Dendritic cell treated with granulocyte-macrophage colony-stimulating factor and Interleukin-4, amounts not matched to agents 40 ng/mL and 50 ng/mL, for 4 days (primary cell): Measurements from ENCODE around the gene DMD.
"Not testable (repeated sequence)": the region's sequence is repeated elsewhere in the genome, so short reads cannot be mapped to it uniquely, and the experiment has no call there.

Experiments
- H3K27ac Mint-ChIP-seq: one replicate; pipeline ENCODE4 v1.8.0; 2022; ENCODE audit warnings: mild to moderate bottlenecking, mixed read lengths
- H3K27me3 Mint-ChIP-seq: one replicate; pipeline ENCODE4 v1.8.0; 2022; ENCODE audit warnings: mild to moderate bottlenecking, mixed read lengths
- H3K36me3 Mint-ChIP-seq: one replicate; pipeline ENCODE4 v1.8.0; 2022; ENCODE audit warnings: low read depth, mixed read lengths
- H3K4me1 Mint-ChIP-seq: one replicate; pipeline ENCODE4 v1.8.0; 2022; ENCODE audit warnings: low read depth, mixed read lengths
- H3K4me3 Mint-ChIP-seq: one replicate; pipeline ENCODE4 v1.8.0; 2022; ENCODE audit warnings: mild to moderate bottlenecking, moderate library complexity, mixed read lengths
- H3K9me3 Mint-ChIP-seq: one replicate; pipeline ENCODE4 v1.8.0; 2022; ENCODE audit warnings: mixed read lengths
- intact Hi-C: fragments of 100-400 bp; cut with micrococcal nuclease; formaldehyde crosslinking; loops from one replicate; pipeline ENCODE4 v1.15.0; 2022

Gene DMD

DNA sequence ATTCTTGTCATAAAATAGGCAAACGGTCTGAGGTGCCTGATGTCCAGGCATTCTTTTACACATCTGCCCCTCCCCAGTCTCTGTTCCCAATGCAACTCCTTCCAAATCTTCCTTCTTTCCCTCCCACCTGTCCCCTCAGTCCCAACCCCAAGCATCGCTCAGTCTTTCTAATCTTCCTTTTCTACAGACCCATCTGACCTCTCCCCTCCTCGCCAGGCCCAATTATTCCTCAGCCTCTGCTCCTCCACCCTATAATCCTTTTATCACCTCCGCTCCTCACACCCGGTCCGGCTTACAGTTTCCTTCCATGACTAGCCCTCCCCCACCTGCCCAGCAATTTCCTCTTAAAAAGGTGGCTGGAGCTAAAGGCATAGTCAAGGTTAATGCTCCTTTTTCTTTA is 1832.4 kb downstream of the DMD start:
- H3K4me3 Mint-ChIP-seq, H3K9me3 Mint-ChIP-seq, H3K4me1 Mint-ChIP-seq, H3K36me3 Mint-ChIP-seq, intact Hi-C loops, H3K27me3 Mint-ChIP-seq, H3K27ac Mint-ChIP-seq: not testable (repeated sequence)

DNA sequence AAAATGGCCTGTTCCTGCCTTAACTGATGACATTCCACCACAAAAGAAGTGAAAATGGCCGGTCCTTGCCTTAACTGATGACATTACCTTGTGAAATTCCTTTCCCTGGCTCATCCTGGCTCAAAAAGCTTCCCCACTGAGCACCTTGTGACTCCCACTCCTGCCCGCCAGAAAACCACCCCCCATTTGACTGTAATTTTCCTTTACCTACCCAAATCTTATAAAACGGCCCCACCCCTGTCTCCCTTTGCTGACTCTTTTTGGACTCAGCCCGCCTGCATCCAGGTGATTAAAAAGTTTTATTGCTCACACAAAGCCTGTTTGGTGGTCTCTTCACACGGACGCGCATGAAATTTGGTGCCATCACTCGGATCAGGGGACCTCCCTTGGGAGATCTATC is 1833.5 kb downstream of the DMD start:
- H3K9me3 Mint-ChIP-seq, intact Hi-C loops, H3K4me1 Mint-ChIP-seq, H3K27me3 Mint-ChIP-seq, H3K27ac Mint-ChIP-seq, H3K4me3 Mint-ChIP-seq, H3K36me3 Mint-ChIP-seq: not testable (repeated sequence)

- H3K27ac Mint-ChIP-seq = no peak overlapping the region
These were observed 1834.8 kb downstream of the DMD start for GRCh38 chrX:31376408-31377022.

DNA sequence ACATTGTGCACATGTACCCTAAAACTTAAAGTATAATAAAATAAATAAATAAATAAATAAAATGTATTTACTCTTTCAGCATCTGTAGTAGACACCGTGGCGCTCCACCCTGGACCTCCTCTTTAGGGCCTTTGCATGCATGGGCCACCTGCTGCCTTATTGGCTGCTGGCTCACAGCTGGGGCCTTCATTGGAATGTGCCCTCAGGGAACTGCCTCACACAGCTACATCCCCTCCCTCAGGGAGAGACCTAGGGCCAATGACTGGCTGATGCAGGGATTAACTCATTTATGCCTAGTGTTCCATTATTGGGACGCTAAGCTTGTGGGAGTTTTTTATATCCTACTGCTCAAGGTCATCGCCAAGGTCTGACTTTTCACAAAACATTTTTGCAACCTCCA is 1836.6 kb downstream of the DMD start:
- intact Hi-C loops = no loop called here
- H3K36me3 Mint-ChIP-seq = no peaks in the 10 kb centered on the region

More at GRCh38 chrX:31376408-31377022, 1834.8 kb downstream of the DMD start:
- Mint-ChIP-seq H3K4me3 (no peak overlapping the region), H3K27me3 (no peaks in the 10 kb centered on the region), H3K4me1 (no peaks in the 10 kb centered on the region), H3K36me3 (no peaks in the 10 kb centered on the region), H3K9me3 (no peaks in the 10 kb centered on the region)
- intact Hi-C loops = no loop called here

GRCh38 chrX:31371956-31372355 is 1839.4 kb downstream of the DMD start:
- intact Hi-C loops = no loop called here
- no peak overlapping the region for H3K4me3 Mint-ChIP-seq
- H3K9me3 Mint-ChIP-seq = no peaks in the 10 kb centered on the region
- H3K27ac Mint-ChIP-seq = no peak overlapping the region
- H3K36me3 Mint-ChIP-seq = no peaks in the 10 kb centered on the region
- no peaks in the 10 kb centered on the region for H3K27me3 Mint-ChIP-seq
- H3K4me1 Mint-ChIP-seq = no peaks in the 10 kb centered on the region

More for the DNA sequence above, 1836.6 kb downstream of the DMD start:
- Mint-ChIP-seq H3K27me3 (no peaks in the 10 kb centered on the region), H3K27ac (no peak overlapping the region), H3K9me3 (no peaks in the 10 kb centered on the region), H3K4me1 (no peaks in the 10 kb centered on the region), H3K4me3 (no peak overlapping the region)

- no peak overlapping the region for H3K4me3 Mint-ChIP-seq
- no peaks in the 10 kb centered on the region for H3K9me3 Mint-ChIP-seq
- H3K27ac Mint-ChIP-seq = no peak overlapping the region
- no peaks in the 10 kb centered on the region for H3K36me3 Mint-ChIP-seq
- intact Hi-C loops = no loop called here
- no peaks in the 10 kb centered on the region for H3K27me3 Mint-ChIP-seq
- H3K4me1 Mint-ChIP-seq = no peaks in the 10 kb centered on the region
These were observed 1843.5 kb downstream of the DMD start for GRCh38 chrX:31367816-31368215.

GRCh38 chrX:31366041-31366440 is 1845.3 kb downstream of the DMD start:
- no peak overlapping the region for H3K4me3 Mint-ChIP-seq
- H3K27me3 Mint-ChIP-seq = no peaks in the 10 kb centered on the region
- intact Hi-C loops = no loop called here
- no peaks in the 10 kb centered on the region for H3K4me1 Mint-ChIP-seq
- no peaks in the 10 kb centered on the region for H3K9me3 Mint-ChIP-seq
- no peak overlapping the region for H3K27ac Mint-ChIP-seq
- no peaks in the 10 kb centered on the region for H3K36me3 Mint-ChIP-seq

DNA sequence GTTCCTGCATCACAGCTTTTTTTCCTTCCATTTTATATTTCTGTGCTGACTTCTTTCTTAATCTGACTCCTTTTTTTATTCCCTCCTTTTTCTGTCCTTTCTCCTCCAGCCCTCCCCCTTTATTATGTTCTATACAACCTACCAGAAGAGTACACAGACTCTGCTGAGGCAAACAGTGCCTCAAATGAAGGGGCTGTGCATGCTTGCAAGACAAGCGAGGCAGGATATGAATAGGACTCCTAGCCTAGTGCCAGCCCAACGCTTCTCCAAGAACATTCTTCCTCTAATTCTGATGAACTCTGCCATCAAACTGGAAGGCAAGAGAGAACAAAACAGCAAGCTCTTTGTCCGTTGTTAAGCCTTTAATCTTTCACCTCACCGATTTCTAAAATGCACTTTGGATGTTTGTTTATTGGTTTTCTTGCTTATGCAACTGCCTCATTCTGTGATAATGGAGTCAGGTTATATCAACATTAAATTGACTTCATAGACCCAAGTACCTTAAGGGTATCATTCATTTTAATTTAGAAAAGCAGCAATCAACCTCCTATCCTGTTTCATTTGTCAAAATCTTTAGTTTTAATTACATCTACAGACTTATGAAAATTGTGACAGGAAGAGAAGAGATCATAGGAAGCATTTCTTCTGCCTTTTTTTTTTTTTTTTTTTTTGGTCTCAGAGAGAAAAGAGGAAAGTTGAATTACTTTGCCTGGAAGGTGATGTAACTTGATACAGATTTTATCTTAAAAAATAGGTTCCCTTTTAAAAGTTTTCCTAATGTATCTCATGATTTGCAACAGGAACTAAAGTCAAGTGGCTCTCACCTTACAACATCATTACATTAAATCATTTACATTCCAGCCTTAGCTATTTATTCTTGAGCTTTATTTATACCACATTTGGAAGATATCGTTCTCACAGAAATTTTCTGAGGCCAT is 1854.8 kb downstream of the DMD start:
- H3K27ac Mint-ChIP-seq = no peak overlapping the region
- H3K27me3 Mint-ChIP-seq = peaks cover 1% of the 10 kb centered on the region
- no peaks in the 10 kb centered on the region for H3K4me1 Mint-ChIP-seq
- H3K4me3 Mint-ChIP-seq = no peak overlapping the region
- H3K36me3 Mint-ChIP-seq = no peaks in the 10 kb centered on the region
- no peaks in the 10 kb centered on the region for H3K9me3 Mint-ChIP-seq
- intact Hi-C loops = no loop called here

GRCh38 chrX:31355206-31355955 is 1856.0 kb downstream of the DMD start:
- no peak overlapping the region for H3K27ac Mint-ChIP-seq
- H3K27me3 Mint-ChIP-seq = peaks cover 1% of the 10 kb centered on the region
- H3K4me3 Mint-ChIP-seq = no peak overlapping the region
- no peaks in the 10 kb centered on the region for H3K4me1 Mint-ChIP-seq
- no peaks in the 10 kb centered on the region for H3K36me3 Mint-ChIP-seq
- no peaks in the 10 kb centered on the region for H3K9me3 Mint-ChIP-seq
- intact Hi-C loops = no loop called here

DNA sequence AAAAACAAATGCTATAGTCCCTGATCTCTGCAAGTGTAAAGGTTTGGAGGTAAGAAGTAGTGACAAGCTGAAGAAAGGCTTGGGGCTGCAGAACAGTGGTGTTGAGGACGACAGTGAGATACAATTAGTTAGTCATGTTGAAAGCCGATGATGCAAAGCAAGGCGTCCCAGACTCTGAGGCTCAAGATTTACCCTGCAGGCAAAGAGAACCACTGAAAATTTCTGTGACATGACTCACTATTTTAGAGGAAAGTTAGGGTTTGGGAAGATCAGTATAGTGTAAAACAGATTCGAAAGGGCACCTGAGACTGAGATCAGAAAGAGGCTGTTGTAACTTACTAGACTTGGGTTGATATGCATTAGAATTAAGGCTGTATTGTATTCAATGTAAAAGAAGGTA is 1858.3 kb downstream of the DMD start:
- intact Hi-C loops = no loop called here
- no peak overlapping the region for H3K27ac Mint-ChIP-seq
- peaks cover 1% of the 10 kb centered on the region for H3K27me3 Mint-ChIP-seq
- no peaks in the 10 kb centered on the region for H3K9me3 Mint-ChIP-seq
- no peaks in the 10 kb centered on the region for H3K36me3 Mint-ChIP-seq
- H3K4me1 Mint-ChIP-seq = no peaks in the 10 kb centered on the region
- H3K4me3 Mint-ChIP-seq = no peak overlapping the region

GRCh38 chrX:31350808-31351074 is 1860.6 kb downstream of the DMD start:
- intact Hi-C loops = no loop called here
- no peaks in the 10 kb centered on the region for H3K36me3 Mint-ChIP-seq
- no peak overlapping the region for H3K27ac Mint-ChIP-seq
- H3K4me1 Mint-ChIP-seq = no peaks in the 10 kb centered on the region
- H3K4me3 Mint-ChIP-seq = no peak overlapping the region
- peaks cover 1% of the 10 kb centered on the region for H3K27me3 Mint-ChIP-seq
- H3K9me3 Mint-ChIP-seq = no peaks in the 10 kb centered on the region

DNA sequence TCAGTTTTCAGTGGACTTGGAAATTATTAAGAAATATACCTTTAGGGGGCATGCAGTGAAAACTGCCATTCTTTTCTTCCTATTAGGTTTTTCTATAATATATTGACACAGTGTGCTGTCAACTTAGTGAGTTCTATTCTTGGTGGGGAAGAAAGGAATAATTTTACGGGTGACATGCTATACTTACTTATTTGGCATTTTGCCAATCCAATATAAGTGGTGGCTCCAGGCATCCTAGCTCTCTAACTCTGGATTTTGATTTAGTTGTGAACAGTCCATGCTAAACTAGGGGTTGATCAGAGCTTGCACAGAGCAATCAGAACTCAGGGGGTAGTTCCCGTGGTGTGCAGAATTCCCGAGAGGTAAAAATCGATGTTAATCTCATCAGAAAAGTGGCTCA is 1861.8 kb downstream of the DMD start:
- Mint-ChIP-seq H3K4me1 (no peaks in the 10 kb centered on the region), H3K27me3 (peaks cover 1% of the 10 kb centered on the region), H3K36me3 (no peaks in the 10 kb centered on the region), H3K4me3 (no peak overlapping the region), H3K27ac (no peak overlapping the region), H3K9me3 (no peaks in the 10 kb centered on the region)
- intact Hi-C loops = no loop called here

GRCh38 chrX:31340587-31340986 is 1870.8 kb downstream of the DMD start:
- H3K27me3 Mint-ChIP-seq = no peaks in the 10 kb centered on the region
- intact Hi-C loops = no loop called here
- H3K4me1 Mint-ChIP-seq = no peaks in the 10 kb centered on the region
- no peaks in the 10 kb centered on the region for H3K9me3 Mint-ChIP-seq
- no peak overlapping the region for H3K4me3 Mint-ChIP-seq
- no peak overlapping the region for H3K27ac Mint-ChIP-seq
- no peaks in the 10 kb centered on the region for H3K36me3 Mint-ChIP-seq

DNA sequence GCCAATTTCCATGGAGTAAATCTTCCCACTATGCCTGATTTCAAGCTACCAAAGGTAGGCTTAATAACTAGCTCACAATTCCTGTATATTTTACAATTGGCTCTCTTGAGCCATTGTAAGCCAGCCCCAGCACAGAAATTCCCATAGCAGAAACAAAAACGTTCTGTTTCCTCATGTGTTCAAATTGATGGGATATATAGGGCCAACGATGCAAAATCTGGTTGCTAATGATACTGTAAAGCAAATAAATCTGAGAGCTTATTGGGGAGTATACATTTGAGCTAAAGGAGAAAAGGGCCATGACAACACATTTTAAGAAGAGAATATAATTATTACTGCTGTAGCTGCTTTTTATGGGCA is 1872.4 kb downstream of the DMD start:
- Mint-ChIP-seq H3K9me3 (no peaks in the 10 kb centered on the region), H3K27ac (no peak overlapping the region), H3K4me1 (no peaks in the 10 kb centered on the region), H3K36me3 (no peaks in the 10 kb centered on the region), H3K27me3 (no peaks in the 10 kb centered on the region), H3K4me3 (no peak overlapping the region)
- intact Hi-C loops = no loop called here
